Skeletal muscle tissue (tissue), 4 donors: ENCODE measurements around the gene NKAIN4. TPM values are rescaled to one million over a fixed set of nuclear protein-coding genes. Genes with fewer than 3 reads are reported as not detected.

ENCODE experiments used
- H3K27ac ChIP-seq: one replicate; pipeline ENCODE4 v1.7.0; 2013; ENCODE audit warnings: mild to moderate bottlenecking, low read depth, low read length, inconsistent platforms
- H3K27me3 ChIP-seq, 3 donors: one replicate each; pipeline ENCODE4 v1.7.0; 2013; ENCODE audit warnings: low read length in 3 of 3; ENCODE audit not compliant: control insufficient read depth in 3 of 3, insufficient read depth in 3 of 3
- H3K36me3 ChIP-seq, 3 donors: one replicate each; pipeline ENCODE4 v1.7.0; 2013; ENCODE audit warnings: low read length in 3 of 3; ENCODE audit not compliant: control insufficient read depth in 3 of 3, insufficient read depth in 3 of 3
- H3K4me1 ChIP-seq, 3 donors: one replicate each; pipeline ENCODE4 v1.7.0; 2013; ENCODE audit warnings: low read length in 3 of 3, mild to moderate bottlenecking in 3 of 3; ENCODE audit not compliant: control insufficient read depth in 3 of 3, insufficient read depth in 3 of 3
- H3K4me3 ChIP-seq, 3 donors: one replicate each; pipeline ENCODE4 v1.7.0; 2013; ENCODE audit warnings: low read length in 3 of 3
- H3K9ac ChIP-seq, 3 donors: one replicate each; pipeline ENCODE4 v1.7.0; 2013; ENCODE audit warnings: low read length in 3 of 3, mild to moderate bottlenecking in 3 of 3, moderate library complexity in 2 of 3, low read depth in 1 of 3
- H3K9me3 ChIP-seq, 3 donors: one replicate each; pipeline ENCODE4 v1.7.0; 2013; ENCODE audit warnings: low read length in 3 of 3; ENCODE audit not compliant: control insufficient read depth in 3 of 3
- total RNA-seq: library from RNA; depleted of rRNA; stranded (reverse); fragments of >200 nt; gene quantifications from one replicate; pipeline ENCODE4 v1.2.3, GENCODE V29; 2014
- donor health status: Osteomylitis.

The NKAIN4 gene
- total RNA-seq, 1 donor from 2014 or later: 13.6 TPM

- Histone ChIP-seq H3K4me1 (no peaks in the 10 kb centered on the region), H3K36me3 (no peaks in the 10 kb centered on the region), H3K27me3 (peaks cover 21 to 50% (median 32%) of the 10 kb centered on the region in 3 donors), H3K27ac (no peak overlapping the region), H3K4me3 (no peak overlapping the region), H3K9me3 (no peaks in the 10 kb centered on the region), H3K9ac (no peak overlapping the region)
Measured at GRCh38 chr20:63240004-63240403, 14.3 kb downstream of the NKAIN4 start.

DNA sequence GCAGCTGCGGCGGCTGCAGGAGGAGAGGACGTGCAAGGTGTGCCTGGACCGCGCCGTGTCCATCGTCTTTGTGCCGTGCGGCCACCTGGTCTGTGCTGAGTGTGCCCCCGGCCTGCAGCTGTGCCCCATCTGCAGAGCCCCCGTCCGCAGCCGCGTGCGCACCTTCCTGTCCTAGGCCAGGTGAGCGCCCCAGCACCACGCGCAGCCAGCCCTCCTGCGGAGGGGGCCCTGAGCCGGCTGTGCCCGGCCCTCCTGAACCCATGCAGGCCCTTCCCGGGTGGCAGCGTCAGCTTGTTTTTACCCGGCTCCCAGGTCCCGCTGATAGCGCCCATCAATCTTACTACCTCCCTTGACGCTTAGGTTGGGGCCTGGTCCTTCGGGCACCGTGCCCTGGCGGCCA, 14.8 kb downstream of the NKAIN4 start:
- peaks cover 26 to 52% (median 34%) of the 10 kb centered on the region in 3 donors for H3K27me3 ChIP-seq
- H3K9me3 ChIP-seq: no peaks in the 10 kb centered on the region

GRCh38 chr20:63238514-63239125, 15.6 kb downstream of the NKAIN4 start:
- no peaks in the 10 kb centered on the region for H3K4me1 ChIP-seq
- no peaks in the 10 kb centered on the region for H3K9me3 ChIP-seq
- H3K27me3 ChIP-seq: peaks cover 29 to 57% (median 31%) of the 10 kb centered on the region in 3 donors
- no peaks in the 10 kb centered on the region for H3K36me3 ChIP-seq
- H3K9ac ChIP-seq: no peak overlapping the region
- no peak overlapping the region for H3K27ac ChIP-seq
- no peak overlapping the region for H3K4me3 ChIP-seq

More for the DNA sequence above, 14.8 kb downstream of the NKAIN4 start:
- Histone ChIP-seq H3K36me3 (no peaks in the 10 kb centered on the region), H3K27ac (no peak overlapping the region), H3K4me3 (no peak overlapping the region), H3K9ac (no peak overlapping the region), H3K4me1 (no peaks in the 10 kb centered on the region)

- no peak overlapping the region for H3K4me3 ChIP-seq
- no peak overlapping the region for H3K9ac ChIP-seq
- H3K4me1 ChIP-seq: no peaks in the 10 kb centered on the region
- peaks cover 30 to 53% (median 31%) of the 10 kb centered on the region in 3 donors for H3K27me3 ChIP-seq
- no peak overlapping the region for H3K27ac ChIP-seq
- H3K36me3 ChIP-seq: no peaks in the 10 kb centered on the region
- H3K9me3 ChIP-seq: no peaks in the 10 kb centered on the region
Measured at GRCh38 chr20:63238031-63238430, 16.2 kb downstream of the NKAIN4 start.

- H3K36me3 ChIP-seq: no peaks in the 10 kb centered on the region
- H3K9me3 ChIP-seq: no peaks in the 10 kb centered on the region
- H3K4me1 ChIP-seq: no peaks in the 10 kb centered on the region
- no peak overlapping the region for H3K4me3 ChIP-seq
- peaks cover 38 to 67% (median 39%) of the 10 kb centered on the region in 3 donors for H3K27me3 ChIP-seq
- H3K27ac ChIP-seq: no peak overlapping the region
- no peak overlapping the region for H3K9ac ChIP-seq
Measured at GRCh38 chr20:63236116-63236837, 18.0 kb downstream of the NKAIN4 start.

- Histone ChIP-seq H3K9me3 (no peaks in the 10 kb centered on the region), H3K4me3 (no peak within 1 kb of the TSS), H3K36me3 (no peaks in the 10 kb centered on the region), H3K9ac (no peak within 1 kb of the TSS), H3K27ac (no peak within 1 kb of the TSS), H3K27me3 (peaks cover 46 to 73% (median 46%) of the 10 kb centered on the region in 3 donors), H3K4me1 (no peaks in the 10 kb centered on the region)
Measured at GRCh38 chr20:63235399-63235983, 18.8 kb downstream of the NKAIN4 start, which contains the start of gene BIRC7. Gene BIRC7, plus strand, starts transcription at chr20:63235905. Its CDS starts 192 bp downstream, at chr20:63236097.

- Histone ChIP-seq H3K9me3 (no peaks in the 10 kb centered on the region), H3K9ac (no peak overlapping the region), H3K36me3 (no peaks in the 10 kb centered on the region), H3K27ac (no peak overlapping the region), H3K4me3 (no peak overlapping the region), H3K27me3 (peaks cover 49 to 74% (median 49%) of the 10 kb centered on the region in 3 donors), H3K4me1 (no peaks in the 10 kb centered on the region)
Measured at GRCh38 chr20:63234693-63235398, 19.4 kb downstream of the NKAIN4 start.

- H3K27ac ChIP-seq: no peak overlapping the region
- no peaks in the 10 kb centered on the region for H3K4me1 ChIP-seq
- H3K9me3 ChIP-seq: no peaks in the 10 kb centered on the region
- no peaks in the 10 kb centered on the region for H3K36me3 ChIP-seq
- H3K4me3 ChIP-seq: no peak overlapping the region
- H3K27me3 ChIP-seq: peaks cover 55 to 73% (median 58%) of the 10 kb centered on the region in 3 donors
- no peak overlapping the region for H3K9ac ChIP-seq
Measured at GRCh38 chr20:63233924-63234323, 20.3 kb downstream of the NKAIN4 start.

- Histone ChIP-seq H3K36me3 (no peaks in the 10 kb centered on the region), H3K4me1 (no peaks in the 10 kb centered on the region), H3K9me3 (no peaks in the 10 kb centered on the region), H3K4me3 (no peak overlapping the region), H3K27me3 (peaks cover 59 to 77% (median 65%) of the 10 kb centered on the region in 3 donors), H3K9ac (no peak overlapping the region), H3K27ac (no peak overlapping the region)
Measured at GRCh38 chr20:63233061-63233344, 21.3 kb downstream of the NKAIN4 start.
